H9 (cell line): ENCODE measurements around the gene ST8SIA6. TPM values are rescaled to one million over a fixed set of nuclear protein-coding genes. Genes with fewer than 3 reads are reported as not detected.

ENCODE experiments used
- DNase-seq: peaks from one replicate; pipeline ENCODE4 v3.0.0-alpha.2; 2017
- H2AFZ ChIP-seq: one replicate; pipeline ENCODE4 v1.6.1; 2013; ENCODE audit warnings: mild to moderate bottlenecking, low read length, control low read depth, moderate library complexity
- H2AK5ac ChIP-seq: 2 replicates; pipeline ENCODE4 v1.6.1; 2013; ENCODE audit warnings: low read length, control low read depth, mixed read lengths; ENCODE audit not compliant: insufficient read length
- H2BK120ac ChIP-seq: one replicate; pipeline ENCODE4 v1.6.1; 2013; ENCODE audit warnings: low read depth, mild to moderate bottlenecking, low read length, control low read depth, inconsistent platforms; ENCODE audit not compliant: poor library complexity, severe bottlenecking
- H2BK12ac ChIP-seq: 2 replicates; pipeline ENCODE4 v1.6.1; 2013; ENCODE audit warnings: low read length, control low read depth, mixed read lengths, low read depth; ENCODE audit not compliant: insufficient read length
- H2BK15ac ChIP-seq: 2 replicates; pipeline ENCODE4 v1.6.1; 2013; ENCODE audit warnings: low read depth, low read length, control low read depth
- H2BK20ac ChIP-seq: one replicate; pipeline ENCODE4 v1.6.1; 2013; ENCODE audit warnings: low read depth, mild to moderate bottlenecking, low read length, control low read depth, inconsistent platforms; ENCODE audit not compliant: poor library complexity, severe bottlenecking
- H2BK5ac ChIP-seq: 2 replicates; pipeline ENCODE4 v1.6.1; 2013; ENCODE audit warnings: low read length, control low read depth, mixed read lengths; ENCODE audit not compliant: insufficient read length
- H3K14ac ChIP-seq: 2 replicates; pipeline ENCODE4 v1.6.1; 2013; ENCODE audit warnings: low read length, control low read depth; ENCODE audit not compliant: insufficient read depth
- H3K18ac ChIP-seq: 2 replicates; pipeline ENCODE4 v1.6.1; 2013; ENCODE audit warnings: low read depth, mild to moderate bottlenecking, mixed read lengths, low read length, control low read depth; ENCODE audit not compliant: insufficient read length
- H3K23ac ChIP-seq: 2 replicates; pipeline ENCODE4 v1.6.1; 2013; ENCODE audit warnings: low read length, control low read depth, mixed read lengths, low read depth; ENCODE audit not compliant: insufficient read length
- H3K23me2 ChIP-seq: 2 replicates; pipeline ENCODE4 v1.6.1; 2013; ENCODE audit warnings: low read depth, mild to moderate bottlenecking, mixed read lengths, low read length, control low read depth; ENCODE audit not compliant: insufficient read length, poor library complexity, severe bottlenecking
- H3K27ac ChIP-seq: 2 replicates; pipeline ENCODE4 v1.5.1; 2013; ENCODE audit warnings: low read length, control low read depth, mixed read lengths, low read depth; ENCODE audit not compliant: insufficient read length
- H3K27me3 ChIP-seq: 2 replicates; pipeline ENCODE4 v1.6.1; 2013; ENCODE audit warnings: low read length, control low read depth, inconsistent platforms; ENCODE audit not compliant: insufficient read depth
- H3K4ac ChIP-seq: 2 replicates; pipeline ENCODE4 v1.6.1; 2013; ENCODE audit warnings: low read depth, mild to moderate bottlenecking, control low read depth, inconsistent platforms, low read length, moderate library complexity
- H3K4me1 ChIP-seq: 2 replicates; pipeline ENCODE4 v1.6.1; 2013; ENCODE audit warnings: low read length, control low read depth, inconsistent platforms; ENCODE audit not compliant: insufficient read depth
- H3K4me2 ChIP-seq: 2 replicates; pipeline ENCODE4 v1.6.1; 2013; ENCODE audit warnings: low read length, control low read depth, mixed read lengths; ENCODE audit not compliant: insufficient read length, insufficient read depth
- H3K56ac ChIP-seq: 2 replicates; pipeline ENCODE4 v1.6.1; 2013; ENCODE audit warnings: low read depth, mild to moderate bottlenecking, mixed read lengths, low read length, control low read depth; ENCODE audit not compliant: insufficient read length
- H3K79me1 ChIP-seq: 2 replicates; pipeline ENCODE4 v1.6.1; 2013; ENCODE audit warnings: low read depth, mild to moderate bottlenecking, moderate library complexity, low read length, control low read depth, inconsistent platforms; ENCODE audit not compliant: insufficient read depth, poor library complexity, severe bottlenecking
- H3K79me2 ChIP-seq: 2 replicates; pipeline ENCODE4 v1.6.1; 2013; ENCODE audit warnings: low read length, control low read depth, inconsistent platforms; ENCODE audit not compliant: insufficient read depth
- H3K9ac ChIP-seq: 2 replicates; pipeline ENCODE4 v1.6.1; 2013; ENCODE audit warnings: low read length, control low read depth, mixed read lengths; ENCODE audit not compliant: insufficient read length; ENCODE audit errors: extremely low read depth
- H3K9me3 ChIP-seq: one replicate; pipeline ENCODE4 v1.6.1; 2013; ENCODE audit warnings: low read depth, low read length, inconsistent platforms; ENCODE audit not compliant: control insufficient read depth
- H3T11ph ChIP-seq: one replicate; pipeline ENCODE4 v1.6.1; 2013; ENCODE audit warnings: mild to moderate bottlenecking, low read length, control low read depth, inconsistent platforms
- H4K20me1 ChIP-seq: one replicate; pipeline ENCODE4 v1.6.1; 2013; ENCODE audit not compliant: control insufficient read depth, insufficient read length, insufficient read depth
- H4K5ac ChIP-seq: 2 replicates; pipeline ENCODE4 v1.6.1; 2013; ENCODE audit warnings: low read depth, mild to moderate bottlenecking, mixed read lengths, low read length, control low read depth; ENCODE audit not compliant: insufficient read length
- H4K8ac ChIP-seq: replicated peaks from 2 replicates; pipeline ENCODE4 v1.6.1; 2013; ENCODE audit warnings: low read length, control low read depth, mixed read lengths, low read depth; ENCODE audit not compliant: insufficient read length
- H4K91ac ChIP-seq: 2 replicates; pipeline ENCODE4 v1.6.1; 2013; ENCODE audit warnings: low read depth, mild to moderate bottlenecking, moderate library complexity, mixed read lengths, low read length, control low read depth; ENCODE audit not compliant: insufficient read length
- H3K27ac Mint-ChIP-seq, 3 experiments: 2 replicates in 2 of 3; 3 replicates in 1 of 3; pipeline ENCODE4 v1.8.0; 2020 to 2021; ENCODE audit warnings: mixed read lengths in 3 of 3, mild to moderate bottlenecking in 1 of 3, moderate library complexity in 1 of 3
- H3K27me3 Mint-ChIP-seq: 2 replicates; pipeline ENCODE4 v1.8.0; 2021; ENCODE audit warnings: low read depth, mild to moderate bottlenecking, moderate library complexity, mixed read lengths
- H3K36me3 Mint-ChIP-seq, 3 experiments: 2 replicates in 2 of 3; 3 replicates in 1 of 3; pipeline ENCODE4 v1.8.0; 2020 to 2021; ENCODE audit warnings: low read depth in 3 of 3, mixed read lengths in 3 of 3; ENCODE audit not compliant: insufficient read depth in 1 of 3
- H3K4me1 Mint-ChIP-seq, 2 experiments: 2 replicates each; pipeline ENCODE4 v1.8.0; 2020; ENCODE audit warnings: mixed read lengths in 2 of 2
- H3K4me3 Mint-ChIP-seq, 2 experiments: 2 replicates in 1 of 2; 3 replicates in 1 of 2; pipeline ENCODE4 v1.8.0; 2020 to 2021; ENCODE audit warnings: mild to moderate bottlenecking in 2 of 2, mixed read lengths in 2 of 2, moderate library complexity in 1 of 2
- H3K9me3 Mint-ChIP-seq, 2 experiments: 2 replicates in 1 of 2; 3 replicates in 1 of 2; pipeline ENCODE4 v1.8.0; 2020; ENCODE audit warnings: mild to moderate bottlenecking in 2 of 2, mixed read lengths in 2 of 2, moderate library complexity in 1 of 2
- CTCF ChIP-seq: fragments of 200-600 bp; sonication (generic); conservative IDR thresholded peaks from 3 replicates; pipeline ENCODE4 v1.8.0; 2021; ENCODE audit warnings: antibody characterized with exemption, mild to moderate bottlenecking
- WGBS: extraction: QIAGEN DNeasy Blood & Tissue Kit; methylation state at CpG from one replicate; pipeline ENCODE4 v1.1.7; 2013; ENCODE audit warnings: missing lambda C conversion rate, low lambda C conversion rate, mixed read lengths; ENCODE audit not compliant: insufficient read length; ENCODE audit errors: extremely low coverage; 5-methylcytosine and 5-hydroxymethylcytosine counted together
- total RNA-seq: library from RNA; stranded (reverse); gene quantifications from 2 replicates; pipeline ENCODE4 v1.2.1, GENCODE V29; 2021

ST8SIA6 gene
- total RNA-seq, 1 experiment from 2014 or later: 0.37 TPM

DNA sequence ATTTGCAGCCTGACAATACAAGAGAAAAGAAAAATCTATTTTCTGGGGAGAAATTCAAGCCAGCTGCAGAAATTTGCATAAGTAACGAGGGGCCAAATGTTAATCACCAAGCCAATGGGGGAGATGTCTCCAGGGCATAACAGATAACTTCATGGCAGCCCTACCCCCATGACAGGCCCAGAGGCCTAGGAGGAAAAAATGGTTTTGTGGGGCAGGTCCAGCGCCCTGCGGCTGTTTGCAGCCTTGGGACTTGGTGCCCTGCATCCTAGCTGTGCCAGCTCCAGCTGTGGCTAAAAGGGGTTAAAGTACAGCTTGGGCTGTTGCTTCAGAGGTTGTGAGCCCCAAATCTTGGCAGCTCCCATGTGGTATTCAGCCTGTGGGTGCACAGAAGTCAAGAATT, 172.1 kb downstream of the ST8SIA6 start:
- Histone ChIP-seq H3K79me2 (no peaks in the 10 kb centered on the region), H4K8ac (no peak overlapping the region), H2BK15ac (no peak overlapping the region), H2AK5ac (no peak overlapping the region), H3T11ph (no peak overlapping the region), H3K56ac (no peak overlapping the region), H2AFZ (no peak overlapping the region), H3K23ac (no peak overlapping the region), H3K27me3 (no peaks in the 10 kb centered on the region), H3K4me2 (no peak overlapping the region), H3K9me3 (no peaks in the 10 kb centered on the region), H2BK12ac (no peak overlapping the region), H3K4me1 (no peaks in the 10 kb centered on the region), H3K27ac (no peak overlapping the region), H3K79me1 (no peaks in the 10 kb centered on the region), H3K9ac (no peak overlapping the region), H4K91ac (no peak overlapping the region), H3K4ac (no peak overlapping the region), H4K20me1 (no peaks in the 10 kb centered on the region), H2BK5ac (no peak overlapping the region), H3K14ac (no peak overlapping the region), H2BK20ac (no peak overlapping the region), H3K23me2 (no peaks in the 10 kb centered on the region), H2BK120ac (no peak overlapping the region), H4K5ac (no peak overlapping the region), H3K18ac (no peak overlapping the region)
- DNase-seq: no peak
- no peak for TF ChIP-seq CTCF
- H3K36me3 Mint-ChIP-seq: peaks cover 12 to 22% (median 14%) of the 10 kb centered on the region in 3 experiments
- no CpG with 5 or more reads among the region's 3 CpGs for WGBS
- peaks cover 0 to 2% of the 10 kb centered on the region in 2 experiments; a peak in 1 of 4 replicates for H3K4me1 Mint-ChIP-seq
- H3K4me3 Mint-ChIP-seq: no peak overlapping the region
- H3K27me3 Mint-ChIP-seq: peaks cover 1% of the 10 kb centered on the region
- H3K9me3 Mint-ChIP-seq: peaks cover 37 to 45% of the 10 kb centered on the region in 2 experiments
- H3K27ac Mint-ChIP-seq: no peak overlapping the region
